Skeletal muscle tissue (tissue), 4 donors: ENCODE measurements around the gene VARS2. TPM values are rescaled to one million over a fixed set of nuclear protein-coding genes. Genes with fewer than 3 reads are reported as not detected.
"Not testable (repeated sequence)": the region's sequence is repeated elsewhere in the genome, so short reads cannot be mapped to it uniquely, and the experiment has no call there.

ENCODE experiments used
- H3K27ac ChIP-seq: one replicate; pipeline ENCODE4 v1.7.0; 2013; ENCODE audit warnings: mild to moderate bottlenecking, low read depth, low read length, inconsistent platforms
- H3K27me3 ChIP-seq, 3 donors: one replicate each; pipeline ENCODE4 v1.7.0; 2013; ENCODE audit warnings: low read length in 3 of 3; ENCODE audit not compliant: control insufficient read depth in 3 of 3, insufficient read depth in 3 of 3
- H3K36me3 ChIP-seq, 3 donors: one replicate each; pipeline ENCODE4 v1.7.0; 2013; ENCODE audit warnings: low read length in 3 of 3; ENCODE audit not compliant: control insufficient read depth in 3 of 3, insufficient read depth in 3 of 3
- H3K4me1 ChIP-seq, 3 donors: one replicate each; pipeline ENCODE4 v1.7.0; 2013; ENCODE audit warnings: low read length in 3 of 3, mild to moderate bottlenecking in 3 of 3; ENCODE audit not compliant: control insufficient read depth in 3 of 3, insufficient read depth in 3 of 3
- H3K4me3 ChIP-seq, 3 donors: one replicate each; pipeline ENCODE4 v1.7.0; 2013; ENCODE audit warnings: low read length in 3 of 3
- H3K9ac ChIP-seq, 3 donors: one replicate each; pipeline ENCODE4 v1.7.0; 2013; ENCODE audit warnings: low read length in 3 of 3, mild to moderate bottlenecking in 3 of 3, moderate library complexity in 2 of 3, low read depth in 1 of 3
- H3K9me3 ChIP-seq, 3 donors: one replicate each; pipeline ENCODE4 v1.7.0; 2013; ENCODE audit warnings: low read length in 3 of 3; ENCODE audit not compliant: control insufficient read depth in 3 of 3
- total RNA-seq: library from RNA; depleted of rRNA; stranded (reverse); fragments of >200 nt; gene quantifications from one replicate; pipeline ENCODE4 v1.2.3, GENCODE V29; 2014
- donor health status: Osteomylitis.

The VARS2 gene
- total RNA-seq, 1 donor from 2014 or later: 12.5 TPM

- no peak overlapping the region for H3K4me3 ChIP-seq
- peaks cover 53 to 58% (median 56%) of the 10 kb centered on the region in 3 donors for H3K36me3 ChIP-seq
- H3K27me3 ChIP-seq: no peaks in the 10 kb centered on the region
- no peak overlapping the region for H3K27ac ChIP-seq
- no peaks in the 10 kb centered on the region for H3K9me3 ChIP-seq
- no peaks in the 10 kb centered on the region for H3K4me1 ChIP-seq
- no peak overlapping the region for H3K9ac ChIP-seq
Observed at GRCh38 chr6:30898750-30899360, 15.2 kb upstream of the VARS2 start.

GRCh38 chr6:30900863-30901417 lies 13.1 kb upstream of the VARS2 start:
- H3K4me3 ChIP-seq: no peak overlapping the region
- H3K9me3 ChIP-seq: no peaks in the 10 kb centered on the region
- no peak overlapping the region for H3K27ac ChIP-seq

GRCh38 chr6:30901436-30901835 lies 12.6 kb upstream of the VARS2 start:
- Histone ChIP-seq H3K9ac (no peak overlapping the region), H3K36me3 (peaks cover 29 to 33% (median 32%) of the 10 kb centered on the region in 3 donors), H3K4me1 (no peaks in the 10 kb centered on the region), H3K9me3 (no peaks in the 10 kb centered on the region), H3K4me3 (no peak overlapping the region), H3K27me3 (no peaks in the 10 kb centered on the region), H3K27ac (no peak overlapping the region)

More at GRCh38 chr6:30900863-30901417, 13.1 kb upstream of the VARS2 start:
- H3K36me3 ChIP-seq: peaks cover 34 to 37% (median 37%) of the 10 kb centered on the region in 3 donors
- no peak overlapping the region for H3K9ac ChIP-seq
- no peaks in the 10 kb centered on the region for H3K27me3 ChIP-seq
- H3K4me1 ChIP-seq: no peaks in the 10 kb centered on the region

- H3K36me3 ChIP-seq: peaks cover 23 to 27% (median 26%) of the 10 kb centered on the region in 3 donors
- not testable (repeated sequence) for H3K4me1 ChIP-seq, H3K4me3 ChIP-seq, H3K9me3 ChIP-seq, H3K27ac ChIP-seq, H3K27me3 ChIP-seq, H3K9ac ChIP-seq
Observed at GRCh38 chr6:30902196-30902595, 11.8 kb upstream of the VARS2 start.

- Histone ChIP-seq H3K27me3 (no peaks in the 10 kb centered on the region), H3K9ac (no peak overlapping the region), H3K36me3 (peaks cover 19 to 22% (median 20%) of the 10 kb centered on the region in 3 donors), H3K9me3 (no peaks in the 10 kb centered on the region), H3K27ac (no peak overlapping the region), H3K4me3 (no peak overlapping the region), H3K4me1 (no peaks in the 10 kb centered on the region)
Observed at GRCh38 chr6:30902709-30903108, 11.3 kb upstream of the VARS2 start.

- Histone ChIP-seq H3K4me3 (no peak overlapping the region), H3K27ac (no peak overlapping the region), H3K27me3 (no peaks in the 10 kb centered on the region), H3K9me3 (no peaks in the 10 kb centered on the region), H3K9ac (no peak overlapping the region), H3K4me1 (no peaks in the 10 kb centered on the region), H3K36me3 (peaks cover 14 to 17% (median 15%) of the 10 kb centered on the region in 3 donors)
Observed at GRCh38 chr6:30903236-30903635, 10.8 kb upstream of the VARS2 start.

GRCh38 chr6:30907290-30907757 lies 6.7 kb upstream of the VARS2 start:
- H3K27me3 ChIP-seq, H3K27ac ChIP-seq, H3K9me3 ChIP-seq: not testable (repeated sequence)
- Histone ChIP-seq H3K4me3 (peak overlapping the region; percentile 94 to 98 (median 94)), H3K36me3 (peaks cover 19 to 27% (median 26%) of the 10 kb centered on the region in 3 donors), H3K4me1 (peaks cover 10 to 11% (median 10%) of the 10 kb centered on the region in 3 donors), H3K9ac (peak overlapping the region in 2 of 3 donors; percentile 69 to 88)

GRCh38 chr6:30907758-30908591 lies 6.1 kb upstream of the VARS2 start, which contains the start of gene GTF2H4:
Gene GTF2H4, plus strand, starts transcription at chr6:30908207.
- H3K27me3 ChIP-seq: no peaks in the 10 kb centered on the region
- H3K4me3 ChIP-seq: peak within 1 kb of the TSS; percentile 94 to 98 (median 94)
- peaks cover 10 to 12% (median 10%) of the 10 kb centered on the region in 3 donors for H3K4me1 ChIP-seq
- peak within 1 kb of the TSS; percentile 84 to 94 (median 88) for H3K9ac ChIP-seq
- no peaks in the 10 kb centered on the region for H3K9me3 ChIP-seq
- peak within 1 kb of the TSS; percentile 55 for H3K27ac ChIP-seq
- H3K36me3 ChIP-seq: peaks cover 19 to 32% (median 29%) of the 10 kb centered on the region in 3 donors

GRCh38 chr6:30908700-30909099 lies 5.3 kb upstream of the VARS2 start:
- peak overlapping the region; percentile 84 to 94 (median 88) for H3K9ac ChIP-seq
- peak overlapping the region; percentile 94 to 98 (median 94) for H3K4me3 ChIP-seq
- no peaks in the 10 kb centered on the region for H3K27me3 ChIP-seq
- H3K27ac ChIP-seq: no peak overlapping the region
- peaks cover 21 to 32% (median 29%) of the 10 kb centered on the region in 3 donors for H3K36me3 ChIP-seq
- H3K9me3 ChIP-seq: no peaks in the 10 kb centered on the region
- peaks cover 16 to 19% (median 17%) of the 10 kb centered on the region in 3 donors for H3K4me1 ChIP-seq
